NCI-H226 (cell line): ENCODE measurements around the gene DYTN.
"Not testable (repeated sequence)": the region's sequence is repeated elsewhere in the genome, so short reads cannot be mapped to it uniquely, and the experiment has no call there.

Source experiments
- DNase-seq: peaks from one replicate; pipeline ENCODE4 v3.0.0-alpha.2; 2015

DYTN gene, protein sequence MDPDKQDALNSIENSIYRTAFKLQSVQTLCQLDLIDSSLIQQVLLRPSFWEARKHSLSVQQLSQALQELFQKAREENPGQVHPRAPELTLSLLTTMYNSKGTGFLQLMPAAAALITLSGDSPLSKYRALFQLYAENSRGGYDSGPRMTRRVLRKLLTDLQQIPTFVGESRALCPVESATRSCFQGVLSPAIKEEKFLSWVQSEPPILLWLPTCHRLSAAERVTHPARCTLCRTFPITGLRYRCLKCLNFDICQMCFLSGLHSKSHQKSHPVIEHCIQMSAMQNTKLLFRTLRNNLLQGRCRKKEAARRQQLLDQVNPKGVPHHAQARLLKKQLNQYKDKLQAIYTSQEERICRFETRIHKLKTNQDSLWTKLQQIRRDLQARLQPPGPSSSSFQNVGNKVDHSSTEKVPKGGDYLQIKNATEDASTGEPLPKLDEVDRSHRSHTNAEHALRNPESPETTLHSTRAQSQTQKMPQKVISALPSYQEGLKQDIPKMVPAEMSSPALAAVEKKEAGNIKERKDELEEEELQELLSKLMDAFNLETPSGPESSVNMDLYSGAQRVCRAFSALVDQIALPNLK

DNA sequence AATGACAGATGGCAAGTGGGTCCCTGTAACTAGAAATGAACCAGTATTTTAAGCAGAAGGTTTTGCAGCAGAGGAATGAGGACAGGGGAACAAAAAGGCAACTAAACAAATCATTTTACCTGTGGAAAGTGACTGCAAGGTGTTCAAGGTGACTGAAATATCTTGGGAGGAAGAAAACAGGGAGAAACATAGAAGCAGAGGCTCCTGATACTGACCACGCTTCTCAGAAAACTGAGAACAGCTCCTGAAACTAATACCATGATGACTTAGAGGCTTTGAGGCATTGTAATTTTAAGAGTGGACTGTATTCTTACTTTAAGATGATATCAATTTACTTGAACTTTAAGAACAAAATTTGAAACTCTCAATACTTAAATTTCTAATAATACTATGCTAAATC, at the start of gene DYTN:
Gene DYTN, minus strand, starts transcription at position 101 of the 400 bp plus-strand sequence. CDS start 117 bp downstream, outside the sequence.
- no peak for DNase-seq

DNA sequence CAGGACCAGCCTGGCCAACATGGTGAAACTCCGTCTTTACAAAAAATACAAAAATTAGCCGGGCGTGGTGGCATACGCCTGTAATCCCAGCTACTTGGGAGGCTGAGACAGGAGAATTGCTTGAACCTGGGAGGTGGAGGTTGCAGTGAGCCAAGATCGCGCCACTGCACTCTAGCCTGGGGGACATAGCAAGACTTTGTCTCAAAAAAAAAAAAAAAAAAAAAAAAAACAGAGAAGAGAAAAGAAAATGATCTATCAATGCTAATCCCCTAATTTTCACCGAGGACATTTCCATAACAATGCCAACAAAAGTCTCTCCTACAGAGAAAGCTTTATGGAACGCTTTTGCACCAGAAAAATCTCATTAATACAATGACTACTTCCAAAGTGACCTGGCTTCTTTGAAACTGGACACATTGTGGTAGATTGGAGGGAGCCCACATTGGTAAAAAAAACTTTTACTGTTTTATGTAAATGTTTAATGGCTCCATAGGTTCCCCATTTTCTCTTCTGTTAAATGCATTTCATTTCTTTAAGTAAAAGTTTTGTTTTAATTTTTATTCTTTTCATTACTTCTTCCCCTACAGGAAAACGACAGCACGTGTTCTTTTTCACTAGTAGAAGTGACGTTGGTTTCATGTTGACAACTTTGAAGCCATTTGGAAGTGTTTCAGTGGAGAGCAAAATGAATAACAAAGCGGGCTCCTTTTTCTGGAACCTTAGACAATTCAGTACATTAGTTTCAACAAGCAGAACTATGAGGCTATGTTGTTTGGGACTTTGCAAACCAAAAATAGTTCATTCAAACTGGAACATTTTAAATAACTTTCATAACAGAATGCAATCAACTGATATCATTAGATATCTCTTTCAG, 48.1 kb upstream of the DYTN start:
- DNase-seq, result no peak

DNA sequence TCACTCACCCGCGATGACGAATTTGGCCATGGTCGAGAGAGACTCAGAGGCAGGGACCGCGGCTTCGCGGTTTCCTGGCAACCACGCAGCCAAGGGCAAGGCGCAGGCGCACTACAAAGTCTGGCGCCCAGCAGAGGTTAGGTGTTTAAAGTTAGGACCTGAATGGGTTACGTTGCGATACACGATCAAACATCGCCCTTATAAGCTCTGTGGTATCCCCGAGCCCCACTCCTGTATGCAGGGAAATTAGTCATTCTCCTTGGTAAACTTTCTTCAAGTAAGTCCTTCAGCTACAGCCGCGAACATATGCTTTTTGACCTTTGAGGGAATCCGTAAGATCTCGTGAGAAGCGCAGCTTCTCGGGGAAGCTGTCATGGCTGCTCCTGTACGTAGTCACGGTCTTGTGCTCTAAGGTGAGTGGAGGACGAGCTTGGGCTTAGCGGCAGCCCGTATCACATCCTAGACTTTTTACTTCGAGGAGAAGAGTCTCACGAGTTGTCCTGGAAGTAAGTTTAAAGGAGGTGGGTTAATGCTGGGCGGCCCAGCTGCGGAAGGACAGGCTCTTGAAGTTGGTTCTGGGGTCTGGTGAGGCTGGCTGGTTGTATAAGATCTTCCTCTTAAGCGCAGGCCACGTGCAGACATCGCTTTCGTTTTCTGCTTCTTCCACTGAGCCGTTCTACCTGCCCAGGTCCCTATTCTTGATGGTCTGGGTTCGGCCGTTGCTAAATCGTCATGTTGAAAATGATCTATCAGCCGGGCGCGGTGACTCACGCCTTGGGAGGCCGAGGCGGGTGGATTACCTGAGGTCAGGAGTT, 47.3 kb upstream of the DYTN start, which contains the start of the genes FASTKD2 and MDH1B:
Gene FASTKD2, plus strand, starts transcription at position 365 of the 815 bp plus-strand sequence. CDS start 1,088 bp downstream, outside the sequence.
Gene MDH1B, minus strand, starts transcription at position 87 of the 815 bp plus-strand sequence. Its CDS starts 57 bp downstream, at position 30.
- DNase-seq, result peak; percentile 78

DNA sequence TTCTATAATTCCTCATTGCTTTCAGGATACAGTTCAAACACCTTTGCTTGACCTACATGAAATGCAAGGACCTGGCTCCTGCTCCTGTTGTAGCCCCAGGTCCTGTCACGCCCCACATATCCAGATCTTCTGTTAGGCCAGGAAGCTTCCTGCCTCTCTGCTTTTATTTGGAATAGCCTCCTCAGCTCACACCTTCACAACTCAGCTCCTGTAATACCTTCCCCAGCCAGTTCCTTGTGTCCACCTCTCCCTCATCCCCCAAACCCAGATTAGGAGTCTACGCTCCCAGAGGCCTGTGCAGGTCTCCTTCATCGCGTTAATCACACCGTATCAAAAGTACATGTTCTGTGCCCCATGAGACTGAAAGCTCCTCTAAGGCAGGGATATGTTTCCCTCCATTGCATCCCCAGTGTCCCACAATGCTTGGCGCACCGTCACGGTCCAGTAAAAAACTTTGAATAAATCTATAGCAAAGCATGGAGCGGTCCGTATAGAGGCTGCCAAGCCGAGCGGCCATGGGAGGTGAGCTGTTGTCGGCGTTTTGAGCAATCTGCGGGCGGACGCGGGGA, 46.6 kb upstream of the DYTN start:
- no peak for DNase-seq

DNA sequence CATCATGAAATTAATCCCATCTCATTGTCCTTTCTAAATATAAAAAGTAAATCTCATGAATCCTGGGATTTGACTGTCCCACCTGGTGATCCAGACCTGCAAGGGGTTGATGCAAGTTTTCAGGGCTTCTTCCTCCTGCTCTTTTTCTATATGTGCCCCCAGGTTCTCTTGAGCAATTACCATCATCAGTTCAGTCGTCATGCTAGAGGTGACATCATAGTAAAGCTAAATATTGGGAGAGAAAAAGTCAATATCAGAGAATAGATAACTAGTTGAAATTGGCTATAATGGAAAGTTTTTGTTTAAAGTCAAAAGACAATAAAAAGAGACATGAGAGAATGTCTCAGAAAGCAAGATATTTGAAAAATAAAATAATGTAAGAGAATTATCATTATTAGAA, 38.6 kb upstream of the DYTN start:
- no peak for DNase-seq

DNA sequence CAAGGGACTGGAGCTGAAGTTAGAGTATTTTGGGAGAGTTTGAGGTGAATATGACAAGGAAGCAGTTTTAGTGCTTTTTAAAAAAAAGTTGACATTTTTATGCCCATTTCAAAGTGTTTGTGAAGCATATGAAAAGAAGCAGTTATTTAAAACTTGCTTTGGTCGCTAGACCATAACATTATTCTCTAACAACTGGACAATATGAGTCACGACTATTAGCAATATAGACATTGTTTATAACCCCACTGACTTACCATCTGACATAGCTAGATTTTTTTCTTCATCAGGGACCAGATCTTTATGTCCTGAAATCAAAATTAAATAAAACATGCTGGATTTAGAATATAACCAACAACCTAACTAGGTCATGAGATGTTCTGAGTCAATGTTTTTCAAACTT, 22.6 kb upstream of the DYTN start:
- no peak for DNase-seq

DNA sequence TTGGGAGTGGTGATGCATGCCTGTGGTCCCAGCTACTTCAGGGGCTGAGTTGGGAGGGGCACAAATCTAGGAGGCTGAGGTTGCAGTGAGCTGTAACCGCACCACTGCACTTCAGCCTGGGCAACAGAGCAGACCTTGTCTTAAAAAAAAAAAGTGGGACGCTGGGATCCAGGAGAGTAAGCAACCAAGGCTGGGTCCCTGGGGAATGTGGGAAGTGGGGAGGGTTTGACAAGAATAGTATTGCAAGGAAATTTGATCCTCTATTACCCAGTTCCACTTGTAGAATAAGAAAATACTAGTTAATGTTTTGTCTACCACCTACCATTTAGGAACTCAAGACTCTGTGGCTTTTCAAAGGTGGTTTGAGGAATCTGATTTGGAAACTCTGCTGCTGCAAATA, 21.1 kb upstream of the DYTN start:
- no peak for DNase-seq

DNA sequence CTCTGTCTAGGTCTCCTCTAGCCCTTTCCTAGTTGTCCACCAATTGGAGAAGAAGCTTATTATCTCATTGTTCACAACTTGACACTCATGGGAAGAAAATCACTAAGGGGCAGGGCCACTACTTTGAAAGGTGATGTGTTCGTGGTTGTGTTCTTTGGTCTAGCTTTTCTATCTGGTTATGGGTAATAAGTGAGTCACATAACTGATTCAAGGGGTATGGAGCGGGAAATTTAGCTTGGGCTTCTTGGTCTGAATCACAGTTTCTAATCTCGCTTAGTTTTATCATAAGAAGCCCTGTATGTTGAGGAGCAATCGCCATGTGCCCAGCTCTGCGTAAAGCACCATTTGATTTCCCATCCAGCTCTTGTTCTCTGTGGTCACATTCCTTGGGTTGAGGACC, 18.7 kb upstream of the DYTN start:
- no peak for DNase-seq

DNA sequence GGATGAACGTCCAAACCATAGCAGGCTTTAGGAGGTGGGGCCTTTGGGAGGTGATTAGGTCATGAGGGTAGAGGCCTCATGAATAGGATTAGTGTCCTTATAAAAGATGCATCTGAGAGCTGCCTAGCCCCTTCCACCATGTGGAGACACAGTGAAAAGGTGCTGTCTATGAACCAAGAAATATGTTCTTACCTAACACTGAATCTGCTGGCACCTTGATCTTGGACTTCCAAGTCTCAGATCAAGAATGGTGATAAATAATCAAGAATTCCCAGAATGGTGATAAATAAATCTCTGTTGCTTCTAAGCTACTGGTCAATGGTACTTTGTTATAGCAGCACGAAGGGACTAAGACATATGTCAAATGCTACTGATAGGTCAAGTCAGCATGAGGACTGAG, 15.1 kb upstream of the DYTN start:
- no peak for DNase-seq

DNA sequence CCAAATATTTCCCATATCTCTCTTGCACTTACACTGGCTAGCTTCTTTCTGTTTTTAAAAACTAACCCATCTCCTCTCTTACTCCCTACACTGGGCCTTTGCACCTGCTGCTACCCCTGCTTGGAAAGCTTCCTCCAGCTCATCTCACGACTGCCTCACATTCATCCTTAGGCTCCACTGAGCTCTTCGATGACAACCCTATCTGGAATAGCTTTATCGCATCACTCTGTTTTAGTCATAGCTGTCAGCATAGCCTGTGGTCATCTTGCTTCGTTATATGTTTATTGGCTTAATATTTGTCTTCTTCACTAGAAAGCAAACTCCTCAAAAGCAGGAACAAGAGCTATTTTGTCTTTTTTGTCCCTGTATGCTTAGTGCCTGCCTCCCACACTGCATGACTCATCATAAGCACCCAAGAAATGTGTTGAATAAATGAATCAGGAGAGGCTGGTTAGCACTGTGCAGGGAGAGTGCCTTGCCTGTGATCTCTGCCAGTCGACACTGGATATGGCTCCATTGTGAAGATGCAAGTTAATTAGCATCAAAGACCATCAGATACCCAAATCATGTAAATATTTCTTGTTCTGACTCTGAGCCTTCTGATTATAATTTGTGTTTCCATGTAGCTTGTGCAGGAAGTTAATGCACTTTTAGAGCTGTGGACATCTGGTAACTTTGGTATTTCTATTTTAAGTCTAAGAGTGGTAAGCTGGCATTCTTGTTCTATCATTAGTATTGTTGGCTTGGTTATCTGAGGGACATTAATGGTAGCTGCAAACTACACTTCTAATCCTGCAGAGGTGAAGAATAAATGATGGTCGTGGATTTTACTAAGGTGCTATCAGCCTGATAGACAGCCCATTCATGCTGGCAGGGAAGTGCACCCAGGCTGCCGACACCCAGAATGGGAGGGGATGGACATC, 10.3 kb upstream of the DYTN start:
- DNase-seq, result no peak

DNA sequence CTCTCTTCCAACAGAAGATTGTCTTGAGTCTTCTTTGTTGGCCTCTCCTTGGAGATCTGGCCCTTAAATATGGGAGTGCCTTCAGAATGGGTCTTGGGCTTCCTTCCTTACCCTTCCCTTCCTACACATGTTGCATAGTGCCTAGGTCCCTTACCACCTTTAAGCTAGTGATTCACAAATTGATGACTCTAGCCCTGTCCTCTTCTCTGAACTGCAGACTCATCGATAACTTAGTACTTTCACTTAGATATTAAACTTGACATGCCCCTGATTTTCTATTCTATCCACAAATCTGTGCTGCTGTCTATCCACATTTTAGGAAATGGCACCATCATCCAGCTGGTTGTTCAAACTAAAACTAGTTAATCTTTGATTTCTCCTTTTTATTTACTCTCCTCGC, 9.1 kb upstream of the DYTN start:
- DNase-seq, result no peak

DNA sequence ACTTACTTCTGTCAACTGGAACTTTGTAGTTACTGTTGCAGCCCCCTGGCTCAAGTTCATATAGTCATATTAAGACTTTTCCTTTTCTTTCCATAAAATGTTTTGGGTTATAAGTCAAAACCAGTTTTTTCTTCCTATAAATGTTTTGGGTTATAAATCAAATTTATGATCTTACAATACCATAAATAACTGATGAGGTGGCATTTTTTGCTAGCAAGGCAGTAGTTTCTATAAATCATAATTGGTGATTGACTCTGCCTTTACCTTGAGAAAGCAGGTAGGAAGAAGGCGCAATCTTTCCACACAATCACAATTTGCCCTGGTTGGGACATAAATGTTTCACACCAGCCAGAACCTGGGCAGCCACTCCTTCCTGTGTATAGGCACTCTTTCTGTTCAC, 5.1 kb upstream of the DYTN start:
- DNase-seq, result no peak

DNA sequence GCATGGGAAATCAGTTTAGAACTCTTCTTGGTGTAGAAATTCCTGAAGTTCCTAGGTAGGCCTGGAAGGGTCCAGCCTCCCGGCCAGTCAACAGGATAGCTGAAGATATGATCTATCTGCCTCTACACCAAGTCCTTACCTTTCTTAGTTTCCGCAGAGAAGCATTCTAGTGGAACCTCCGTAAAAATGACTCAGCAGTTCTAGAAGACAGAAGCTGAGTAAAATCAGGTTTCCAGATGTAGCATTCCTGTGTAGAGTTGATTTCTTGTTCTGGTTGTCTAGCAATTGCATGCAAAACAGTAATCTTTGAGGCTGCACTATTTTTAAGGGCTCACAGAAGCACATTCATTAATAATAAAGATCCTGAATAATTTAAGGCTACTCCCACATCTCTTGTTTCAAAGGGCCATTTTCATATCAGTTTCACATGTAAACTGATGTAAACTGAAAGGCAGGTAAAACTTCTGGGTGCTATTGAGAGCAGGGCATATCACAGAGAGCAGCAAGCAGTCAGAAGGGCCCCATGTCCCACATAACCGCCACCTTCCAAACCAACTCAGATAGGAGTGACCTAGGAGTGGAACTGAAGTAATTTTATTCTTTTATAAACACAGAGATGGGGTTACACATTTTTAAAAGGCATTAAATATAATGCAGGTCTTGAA, 3.2 kb upstream of the DYTN start:
- no peak for DNase-seq

DNA sequence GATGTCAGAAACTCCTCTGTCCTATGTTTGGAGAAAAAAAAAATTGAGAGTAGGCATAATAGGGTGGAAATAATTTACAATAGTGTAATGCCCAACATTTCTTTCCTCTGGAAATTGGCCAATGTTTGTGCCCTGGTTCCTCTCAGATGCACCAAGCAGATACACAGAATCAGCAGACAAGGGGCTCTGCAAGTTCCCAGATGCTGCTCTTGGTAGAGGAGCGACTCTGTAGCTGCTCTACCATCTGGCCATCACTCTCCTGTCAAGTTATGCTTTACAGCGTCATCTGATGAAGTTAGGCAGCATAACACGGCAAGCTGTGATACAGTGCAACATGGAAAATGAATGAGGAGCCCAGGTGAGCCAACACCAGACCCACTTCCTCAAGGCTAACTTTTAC, 1.6 kb downstream of the DYTN start:
- no peak for DNase-seq

DNA sequence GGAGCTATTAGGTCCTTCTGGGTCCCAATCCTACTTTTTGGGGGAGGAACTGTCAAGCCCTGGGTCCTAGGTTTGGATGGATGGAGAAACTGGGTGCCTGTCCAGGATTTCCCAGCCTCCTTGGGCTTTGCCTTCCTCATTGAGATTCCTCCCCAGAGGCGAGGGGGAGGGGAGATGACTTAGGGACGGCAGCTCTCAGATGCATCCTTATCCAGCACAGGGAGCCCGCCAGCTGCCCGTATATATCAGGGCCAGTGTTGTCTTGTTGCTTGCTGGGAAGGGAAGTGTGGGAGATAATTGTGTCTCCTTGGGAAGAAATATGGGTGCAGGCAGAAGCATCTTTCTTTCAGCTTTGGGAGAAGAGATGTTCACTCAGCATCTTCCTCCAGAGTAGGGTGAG, 3.0 kb downstream of the DYTN start:
- DNase-seq, result not testable (repeated sequence)

DNA sequence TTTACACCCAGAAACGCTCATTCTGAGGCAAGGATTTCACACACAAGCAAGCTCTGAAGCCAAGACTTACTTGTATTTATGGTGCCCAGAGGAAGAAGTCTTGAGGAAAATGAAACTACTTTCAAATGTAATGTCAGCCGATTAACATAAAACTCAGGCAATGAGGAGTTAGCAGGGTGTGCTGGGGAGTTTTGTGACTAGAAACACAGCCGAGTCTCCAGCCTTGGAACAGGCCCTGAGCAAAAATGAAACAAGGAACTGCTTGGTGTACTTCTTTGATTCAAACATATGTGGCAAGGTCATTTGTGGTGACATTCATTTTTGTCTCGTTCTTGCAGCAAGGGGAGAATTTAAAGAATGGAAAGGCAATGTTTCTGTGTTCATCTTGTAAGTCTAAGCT, 4.5 kb downstream of the DYTN start:
- DNase-seq, result no peak

DNA sequence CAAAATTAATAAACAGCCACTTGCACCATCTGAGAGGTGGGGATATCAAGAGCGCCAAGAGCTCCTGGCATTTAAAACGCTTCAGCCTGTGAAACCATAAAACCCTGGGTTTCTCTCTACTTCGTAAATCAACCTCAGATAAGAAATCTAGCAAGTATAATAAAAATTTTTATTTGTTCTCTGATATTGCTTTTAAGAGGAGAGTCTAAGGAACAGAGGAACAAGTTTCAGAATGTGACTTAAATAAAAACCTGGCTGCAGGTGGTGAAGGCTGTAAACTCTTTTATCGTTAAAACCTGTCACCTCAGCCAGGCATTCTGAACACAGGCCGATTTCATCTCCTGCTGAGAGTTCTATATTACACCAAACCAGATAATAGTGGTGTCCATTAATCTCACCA, 9.9 kb downstream of the DYTN start:
- DNase-seq, result no peak

DNA sequence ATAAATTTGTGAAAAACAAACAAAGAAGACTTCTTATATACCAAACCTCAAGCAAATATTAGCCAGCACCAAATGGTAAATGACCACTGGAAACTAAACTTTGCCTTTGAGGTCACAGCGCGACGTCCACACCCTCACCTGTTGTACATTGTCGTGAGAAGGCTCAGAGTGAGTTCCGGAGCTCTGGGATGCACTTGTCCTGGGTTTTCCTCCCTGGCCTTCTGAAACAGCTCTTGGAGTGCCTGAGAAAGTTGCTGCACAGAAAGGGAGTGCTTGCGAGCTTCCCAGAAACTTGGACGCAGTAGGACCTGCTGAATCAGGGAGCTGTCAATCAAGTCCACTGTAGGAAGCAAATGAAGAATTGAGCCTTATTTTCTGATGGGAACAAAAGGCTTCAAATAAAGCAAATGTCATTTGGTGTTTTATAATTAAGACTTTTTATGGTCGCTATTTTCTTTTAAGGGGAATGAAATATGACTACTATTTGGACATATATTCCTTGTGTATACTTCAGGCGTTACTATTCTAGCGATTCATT, 11.0 kb downstream of the DYTN start:
- DNase-seq, result no peak

DNA sequence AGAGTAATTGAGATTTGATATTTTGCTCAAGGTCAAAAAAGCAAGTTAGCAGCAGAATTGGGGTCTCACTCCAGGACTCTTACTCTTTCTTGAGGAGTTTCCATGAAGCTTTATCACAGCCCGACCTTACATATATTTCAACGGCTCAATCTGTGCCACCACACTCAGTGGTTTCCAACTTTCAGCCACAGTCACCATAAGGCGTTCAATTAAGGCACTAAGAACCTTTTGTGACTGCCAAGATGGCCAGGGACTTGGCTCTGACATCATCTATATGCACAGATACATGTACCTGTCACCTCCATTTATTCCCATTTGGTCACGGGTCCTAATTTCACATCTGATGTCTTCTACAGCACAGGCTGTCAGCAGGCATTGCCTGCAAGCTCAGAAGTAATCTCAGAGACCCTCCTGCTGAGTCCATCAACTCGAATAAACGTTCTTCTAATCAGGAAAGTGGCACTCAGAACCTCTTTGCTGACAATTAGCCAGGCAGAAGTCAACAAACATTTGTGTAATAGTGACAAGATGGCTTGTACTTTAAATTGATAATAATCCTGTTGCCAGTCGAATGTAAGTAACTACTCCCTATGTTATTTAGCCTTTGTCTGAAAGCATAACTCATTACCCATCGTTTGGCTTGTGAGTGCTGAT, 16.1 kb downstream of the DYTN start:
- DNase-seq, result no peak

DNA sequence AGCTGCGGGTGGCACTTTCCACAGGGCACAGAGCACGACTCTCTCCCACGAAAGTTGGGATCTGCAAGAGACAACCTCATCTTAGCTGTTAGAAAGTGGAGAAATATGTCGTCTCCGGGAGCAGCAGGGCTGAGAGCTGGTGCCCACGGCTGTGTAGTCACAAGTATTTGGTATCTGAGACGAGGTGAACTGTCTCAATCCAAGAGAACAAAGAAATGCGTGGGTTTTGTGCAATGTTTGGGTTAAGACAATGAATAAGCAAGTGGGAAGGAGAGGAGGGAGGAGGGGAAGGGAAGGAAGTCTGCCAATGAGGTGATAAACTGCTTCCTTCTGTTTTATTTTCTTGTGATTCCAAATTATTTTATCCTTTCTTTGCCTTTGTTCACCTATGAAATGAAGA, 18.0 kb downstream of the DYTN start:
- DNase-seq, result no peak
